GM10266 (cell line): ENCODE results near the gene ARHGAP15.

Experiments used
- DNase-seq: peaks from one replicate; pipeline ENCODE4 v3.0.0; 2012; ENCODE audit errors: extremely low spot score
- TF ChIP-seq, protein P1 (sequence below): IDR thresholded peaks from 2 replicates; pipeline ENCODE4 v1.5.1; 2012; ENCODE audit warnings: mild to moderate bottlenecking, low read depth; ENCODE audit not compliant: control insufficient read depth, insufficient read depth; ENCODE audit errors: missing control alignments

Gene ARHGAP15

DNA sequence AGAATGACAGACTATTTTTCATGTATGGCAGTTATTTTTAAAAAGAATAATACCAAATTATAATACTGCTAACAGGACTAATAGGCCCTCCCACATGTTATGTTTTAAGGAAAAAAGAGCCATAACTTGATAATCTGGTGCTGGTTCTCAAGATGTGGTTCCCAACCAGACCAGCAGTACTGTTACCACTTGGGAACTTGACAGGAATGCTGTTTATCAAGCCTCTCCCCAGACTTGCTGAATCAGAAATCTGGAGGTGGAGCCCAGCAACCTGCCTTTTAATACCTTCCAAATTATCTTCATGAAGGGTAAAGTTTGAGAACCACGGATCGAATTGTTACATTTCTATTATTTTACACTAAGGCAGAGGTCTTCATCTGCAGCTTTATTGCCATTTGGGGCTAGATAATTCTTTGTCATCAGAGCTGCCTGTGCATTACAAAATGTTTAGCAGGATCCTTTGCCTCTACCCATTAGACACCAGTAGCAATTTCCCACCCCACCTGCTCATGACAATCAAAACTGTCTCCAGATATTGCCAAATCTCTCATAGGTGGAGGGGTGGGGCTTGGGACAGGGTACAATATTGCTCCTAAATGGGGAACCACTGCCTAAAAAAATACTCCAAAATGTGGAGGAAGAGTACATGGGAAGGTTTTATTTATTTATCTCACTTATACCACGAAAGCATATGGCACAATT lies 629.6 kb downstream of the ARHGAP15 start:
- TF ChIP-seq, protein P1, sequence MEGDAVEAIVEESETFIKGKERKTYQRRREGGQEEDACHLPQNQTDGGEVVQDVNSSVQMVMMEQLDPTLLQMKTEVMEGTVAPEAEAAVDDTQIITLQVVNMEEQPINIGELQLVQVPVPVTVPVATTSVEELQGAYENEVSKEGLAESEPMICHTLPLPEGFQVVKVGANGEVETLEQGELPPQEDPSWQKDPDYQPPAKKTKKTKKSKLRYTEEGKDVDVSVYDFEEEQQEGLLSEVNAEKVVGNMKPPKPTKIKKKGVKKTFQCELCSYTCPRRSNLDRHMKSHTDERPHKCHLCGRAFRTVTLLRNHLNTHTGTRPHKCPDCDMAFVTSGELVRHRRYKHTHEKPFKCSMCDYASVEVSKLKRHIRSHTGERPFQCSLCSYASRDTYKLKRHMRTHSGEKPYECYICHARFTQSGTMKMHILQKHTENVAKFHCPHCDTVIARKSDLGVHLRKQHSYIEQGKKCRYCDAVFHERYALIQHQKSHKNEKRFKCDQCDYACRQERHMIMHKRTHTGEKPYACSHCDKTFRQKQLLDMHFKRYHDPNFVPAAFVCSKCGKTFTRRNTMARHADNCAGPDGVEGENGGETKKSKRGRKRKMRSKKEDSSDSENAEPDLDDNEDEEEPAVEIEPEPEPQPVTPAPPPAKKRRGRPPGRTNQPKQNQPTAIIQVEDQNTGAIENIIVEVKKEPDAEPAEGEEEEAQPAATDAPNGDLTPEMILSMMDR = no peak
- no peak for DNase-seq

DNA sequence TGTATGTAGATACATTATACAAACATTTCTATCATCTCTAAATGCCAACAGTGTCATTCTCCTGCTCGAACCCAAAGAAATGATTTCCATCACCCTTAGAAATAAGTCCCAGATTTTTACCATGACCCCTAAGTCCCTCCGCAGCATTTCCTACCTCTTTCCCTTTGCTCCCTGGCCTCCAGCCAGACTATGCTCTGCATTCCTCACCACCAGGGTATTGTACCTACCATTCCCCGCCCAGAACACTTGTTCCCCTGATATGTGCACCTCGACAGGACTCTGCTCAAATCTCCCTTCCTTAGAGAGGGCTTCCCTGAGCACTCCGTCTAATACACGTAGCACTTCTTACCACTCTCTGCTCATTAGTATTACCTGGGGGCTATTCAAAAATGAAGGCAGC lies 630.2 kb downstream of the ARHGAP15 start:
- TF ChIP-seq, protein P1 = no peak
- no peak for DNase-seq

DNA sequence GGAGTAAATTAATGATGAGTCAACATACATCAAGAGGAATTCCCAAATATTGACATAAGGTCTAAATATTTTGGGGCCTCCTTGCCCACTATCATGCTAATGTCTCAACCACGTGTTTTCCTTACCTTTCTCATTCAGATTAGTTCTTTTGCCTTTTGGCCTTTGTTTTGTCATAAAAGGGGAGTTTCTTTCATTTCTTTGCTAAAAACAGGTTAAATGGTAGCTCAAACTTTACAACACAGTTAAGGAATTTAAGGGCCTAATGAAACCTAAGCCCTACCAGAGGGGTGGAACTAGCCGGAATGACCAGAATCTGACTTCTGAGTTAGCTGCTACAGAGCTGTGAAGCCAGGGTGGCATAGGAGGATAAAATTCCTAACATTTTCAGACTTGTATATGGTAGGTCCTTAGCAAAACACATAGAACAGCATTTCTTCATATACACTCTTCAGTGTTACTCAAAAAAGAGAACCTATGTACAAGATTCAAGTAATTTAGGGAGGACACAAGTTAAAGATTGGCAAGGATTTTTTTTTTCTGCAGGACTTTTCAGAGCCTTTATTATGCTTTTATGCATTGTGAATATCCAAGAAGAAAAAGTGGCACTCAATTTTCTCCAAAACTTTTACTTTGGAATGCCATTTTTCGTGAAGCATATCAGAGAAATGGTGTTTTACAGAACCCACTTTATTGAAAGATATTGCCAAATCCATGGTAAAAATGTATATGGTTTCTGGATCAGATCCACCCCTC lies 633.1 kb downstream of the ARHGAP15 start:
- DNase-seq = no peak
- TF ChIP-seq, protein P1 = no peak

DNA sequence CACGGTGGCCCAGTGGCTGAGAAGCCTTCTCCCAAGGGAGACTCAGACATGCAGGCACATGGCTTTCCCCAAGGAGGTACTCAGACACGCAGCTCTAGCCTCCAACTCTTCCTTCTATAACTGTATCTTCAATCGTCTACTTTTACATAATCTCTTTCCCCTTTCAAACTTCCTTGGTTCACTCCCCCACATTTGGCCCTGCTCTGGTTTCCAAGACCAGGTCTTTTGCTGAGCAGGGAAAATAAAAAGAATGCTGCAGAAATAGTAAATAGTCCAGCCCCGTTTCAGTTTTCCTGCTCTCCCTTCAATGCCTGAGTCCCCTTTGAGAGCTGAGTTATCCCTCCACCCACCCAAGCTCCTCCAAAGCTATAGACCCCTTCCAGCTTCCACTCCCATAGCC lies 635.0 kb downstream of the ARHGAP15 start:
- no peak for DNase-seq
- TF ChIP-seq, protein P1 = no peak

DNA sequence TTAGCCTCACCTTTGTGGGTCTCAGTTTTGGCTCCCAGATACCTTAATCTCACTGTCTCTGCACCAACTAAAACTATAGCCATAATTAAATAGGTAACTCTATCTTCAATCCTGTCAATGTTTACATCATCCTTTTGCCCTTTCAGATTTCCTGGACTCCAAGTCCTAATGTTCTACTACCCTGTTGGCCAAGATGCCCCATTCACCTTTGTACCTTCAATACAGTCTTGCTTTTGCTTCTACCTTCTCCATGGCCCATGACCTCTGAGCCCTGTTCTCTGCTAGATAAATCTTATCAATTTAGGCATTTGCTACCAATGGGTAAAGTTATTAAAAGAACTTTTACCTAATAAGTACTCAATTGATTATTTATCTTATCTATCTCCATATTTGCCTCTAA lies 635.5 kb downstream of the ARHGAP15 start:
- DNase-seq = no peak
- TF ChIP-seq, protein P1 = no peak

DNA sequence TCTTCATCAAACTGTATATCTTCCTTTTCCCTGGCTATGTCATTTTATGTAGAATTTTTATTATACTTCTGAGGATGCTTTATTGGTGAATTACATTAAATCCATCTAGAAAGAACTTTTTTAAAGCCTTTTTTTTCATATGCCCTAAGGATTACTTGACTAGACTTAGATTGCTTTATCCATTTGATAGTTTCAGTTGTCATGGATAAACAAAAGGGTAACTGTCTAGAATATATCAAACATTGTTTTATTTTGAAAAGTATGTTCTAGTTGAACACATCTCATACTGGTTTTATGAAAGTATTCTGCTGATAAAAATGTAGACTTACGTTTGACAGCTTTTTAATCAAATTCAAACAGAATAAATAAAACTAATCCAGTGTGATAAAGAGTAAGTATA lies 639.8 kb downstream of the ARHGAP15 start:
- TF ChIP-seq, protein P1 = no peak
- DNase-seq = no peak

DNA sequence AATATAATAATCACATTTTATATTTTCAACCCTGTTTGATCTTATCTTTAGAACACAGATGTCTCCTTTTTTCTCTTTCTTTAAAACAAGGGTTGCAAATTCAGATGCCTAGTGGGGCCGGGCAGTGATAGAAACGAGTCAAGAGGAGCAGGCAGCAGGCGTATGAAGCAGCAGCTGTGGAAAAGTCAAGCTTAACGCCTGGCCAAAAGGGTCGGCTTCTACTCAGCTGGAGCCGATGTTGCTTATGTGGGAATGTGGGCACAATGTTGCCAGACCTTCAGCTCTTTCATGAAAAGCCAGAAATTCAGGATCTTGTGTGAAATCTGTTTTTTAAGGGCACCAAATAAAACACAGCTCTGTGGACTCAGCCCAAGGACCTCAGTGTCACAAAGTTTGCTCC lies 642.7 kb downstream of the ARHGAP15 start:
- TF ChIP-seq, protein P1 = no peak
- no peak for DNase-seq
